Esophagus muscularis mucosa (tissue), 4 donors: ENCODE measurements around the gene ATP1A2. TPM values are rescaled to one million over a fixed set of nuclear protein-coding genes. Genes with fewer than 3 reads are reported as not detected.

ENCODE experiments used
- DNase-seq: peaks from one replicate; pipeline ENCODE4 v3.0.0-alpha.2; 2017; ENCODE audit errors: extremely low spot score
- H3K27ac ChIP-seq, 4 donors: fragments of 200-600 bp; sonication (generic); replicated peaks in 1 of 4; 1 replicate in 3 of 4; 2 replicates in 1 of 4; pipeline ENCODE4 v1.5.1; 2016 to 2019; ENCODE audit warnings: mild to moderate bottlenecking in 1 of 4
- H3K27me3 ChIP-seq, 4 donors: fragments of 200-600 bp; sonication (generic); one replicate each; pipeline versions ENCODE4 v1.5.1 to v1.6.0; 2016 to 2019
- H3K36me3 ChIP-seq, 4 donors: fragments of 200-600 bp; sonication (generic); one replicate each; pipeline ENCODE4 v1.5.1; 2016 to 2019
- H3K4me1 ChIP-seq, 4 donors: fragments of 200-600 bp; sonication (generic); one replicate each; pipeline ENCODE4 v1.5.1; 2016 to 2019
- H3K4me3 ChIP-seq, 4 donors: fragments of 200-600 bp; sonication (generic); 1 replicate in 2 of 4; 2 replicates in 2 of 4; pipeline ENCODE4 v1.5.1; 2016 to 2019; ENCODE audit warnings: mild to moderate bottlenecking in 4 of 4, moderate library complexity in 1 of 4
- H3K9me3 ChIP-seq, 4 donors: fragments of 200-600 bp; sonication (generic); 1 replicate in 3 of 4; 2 replicates in 1 of 4; pipeline ENCODE4 v1.5.1; 2016 to 2019
- CTCF ChIP-seq, 3 experiments: fragments of 200-600 bp in 2 of 3; fragments of 450-650 bp in 1 of 3; sonication (generic) in 2 of 3; IDR thresholded peaks; one replicate each; pipeline ENCODE4 v1.5.1; 2017 to 2019; ENCODE audit warnings: antibody characterized with exemption in 3 of 3, mild to moderate bottlenecking in 2 of 3, moderate library complexity in 1 of 3
- EP300 ChIP-seq: sonication (generic); formaldehyde crosslinking; IDR thresholded peaks from one replicate; pipeline ENCODE4 v1.6.1; 2017; ENCODE audit warnings: antibody characterized with exemption
- POLR2A ChIP-seq: fragments of 450-650 bp; IDR thresholded peaks from one replicate; pipeline ENCODE4 v1.6.1; 2017; ENCODE audit warnings: antibody characterized with exemption, moderate library complexity, mild to moderate bottlenecking, low read depth
- POLR2AphosphoS5 ChIP-seq, 2 donors: sonication (generic); formaldehyde crosslinking; IDR thresholded peaks; one replicate each; pipeline ENCODE4 v1.6.1; 2017; ENCODE audit warnings: antibody characterized with exemption in 2 of 2
- WGBS: methylation state at CpG from one replicate; pipeline ENCODE4 v1.1.5; 2018; 5-methylcytosine and 5-hydroxymethylcytosine counted together
- intact Hi-C: fragments of 100-400 bp; cut with DNase I; formaldehyde crosslinking; loops from one replicate; pipeline ENCODE4 v1.15.1; 2023
- total RNA-seq, 4 donors: library from RNA; depleted of rRNA; stranded (reverse); fragments of >200 nt; gene quantifications; one replicate each; pipeline versions ENCODE4 v1.1.0 to v1.2.1, GENCODE V29; 2016

ATP1A2 gene
- total RNA-seq, 4 donors from 2014 or later = 101 to 214 (median 130) TPM

- intact Hi-C loops = loop anchor here (5.0 kb wide), 1 partner anchor 40 kb away; the partner anchor contains the start of gene ATP1A4
- WGBS = 73% methylated on average over 12 of the region's 12 CpGs
- Histone ChIP-seq H3K4me1 (peaks cover 28 to 69% (median 56%) of the 10 kb centered on the region in 4 donors), H3K4me3 (no peak overlapping the region), H3K9me3 (no peaks in the 10 kb centered on the region), H3K36me3 (no peaks in the 10 kb centered on the region), H3K27me3 (peaks cover 0 to 4% (median 0%) of the 10 kb centered on the region in 4 donors), H3K27ac (peak overlapping the region; percentile 6 to 95 (median 62))
- TF ChIP-seq POLR2AphosphoS5 (IDR thresholded peaks at IDR 0.05) (no peak), CTCF (IDR thresholded peaks at IDR 0.05) (no peak)
- no peak for DNase-seq
Measured at GRCh38 chr1:160112357-160112756, 3.2 kb upstream of the ATP1A2 start.

GRCh38 chr1:160113407-160113806 lies 2.2 kb upstream of the ATP1A2 start:
- whole genome bisulfite sequencing = 76% methylated on average over 8 of the region's 8 CpGs

GRCh38 chr1:160114085-160114484 lies 1.5 kb upstream of the ATP1A2 start:
- TF ChIP-seq POLR2A (no peak), CTCF (IDR thresholded peaks at IDR 0.05) (no peak), EP300 (no peak), POLR2AphosphoS5 (IDR thresholded peaks at IDR 0.05) (peak in 1 of 2 donors; percentile 8)
- Histone ChIP-seq H3K4me3 (no peak overlapping the region), H3K27ac (peak overlapping the region; percentile 85 to 95 (median 88)), H3K36me3 (no peaks in the 10 kb centered on the region), H3K4me1 (peaks cover 43 to 80% (median 70%) of the 10 kb centered on the region in 4 donors), H3K9me3 (no peaks in the 10 kb centered on the region), H3K27me3 (peaks cover 0 to 4% (median 0%) of the 10 kb centered on the region in 4 donors)
- DNase-seq = no peak
- intact Hi-C loops = loop anchor here (5.0 kb wide), 1 partner anchor 38 kb away; the partner anchor contains the start of gene ATP1A4
- WGBS = 53% methylated on average over 4 of the region's 4 CpGs

More at GRCh38 chr1:160113407-160113806, 2.2 kb upstream of the ATP1A2 start:
- peaks cover 38 to 79% (median 66%) of the 10 kb centered on the region in 4 donors for H3K4me1 ChIP-seq
- peak overlapping the region; percentile 85 to 95 (median 88) for H3K27ac ChIP-seq
- DNase-seq = no peak
- TF ChIP-seq POLR2A (no peak), CTCF (IDR thresholded peaks at IDR 0.05) (no peak), EP300 (no peak), POLR2AphosphoS5 (IDR thresholded peaks at IDR 0.05) (no peak)
- no peaks in the 10 kb centered on the region for H3K9me3 ChIP-seq
- H3K4me3 ChIP-seq = no peak overlapping the region
- intact Hi-C loops = loop anchor here (5.0 kb wide), 1 partner anchor 39 kb away; the partner anchor contains the start of gene ATP1A4
- peaks cover 0 to 4% (median 0%) of the 10 kb centered on the region in 4 donors for H3K27me3 ChIP-seq
- H3K36me3 ChIP-seq = no peaks in the 10 kb centered on the region

- intact Hi-C loops = no loop called here
- TF ChIP-seq CTCF (IDR thresholded peaks at IDR 0.05) = peak in 1 of 3 experiments; percentile 11
- TF ChIP-seq POLR2AphosphoS5 (IDR thresholded peaks at IDR 0.05) = peak in 1 of 2 donors; percentile 55
- TF ChIP-seq POLR2A = no peak
- TF ChIP-seq EP300 = no peak
- H3K27me3 ChIP-seq = peaks cover 0 to 4% (median 0%) of the 10 kb centered on the region in 4 donors
- WGBS = 45% methylated on average over 12 of the region's 12 CpGs
- H3K4me1 ChIP-seq = peaks cover 46 to 95% (median 85%) of the 10 kb centered on the region in 4 donors
- peak overlapping the region; percentile 85 to 95 (median 88) for H3K27ac ChIP-seq
- H3K9me3 ChIP-seq = no peaks in the 10 kb centered on the region
- DNase-seq = no peak
- H3K36me3 ChIP-seq = peaks cover 0 to 11% (median 10%) of the 10 kb centered on the region in 4 donors
- peak overlapping the region; percentile 52 to 70 (median 60) for H3K4me3 ChIP-seq
Measured at GRCh38 chr1:160116283-160117147, 956 bp downstream of the ATP1A2 start.
